ENCODE results near the gene TFB1M. TPM values are rescaled to one million over a fixed set of nuclear protein-coding genes. Genes with fewer than 3 reads are reported as not detected.

The TFB1M gene
- total and polyA plus RNA-seq, 2 donors (not counting 3 experiments of a cell fraction or from before 2014, with no cell fraction given): 12.9 to 35.5 TPM

DNA sequence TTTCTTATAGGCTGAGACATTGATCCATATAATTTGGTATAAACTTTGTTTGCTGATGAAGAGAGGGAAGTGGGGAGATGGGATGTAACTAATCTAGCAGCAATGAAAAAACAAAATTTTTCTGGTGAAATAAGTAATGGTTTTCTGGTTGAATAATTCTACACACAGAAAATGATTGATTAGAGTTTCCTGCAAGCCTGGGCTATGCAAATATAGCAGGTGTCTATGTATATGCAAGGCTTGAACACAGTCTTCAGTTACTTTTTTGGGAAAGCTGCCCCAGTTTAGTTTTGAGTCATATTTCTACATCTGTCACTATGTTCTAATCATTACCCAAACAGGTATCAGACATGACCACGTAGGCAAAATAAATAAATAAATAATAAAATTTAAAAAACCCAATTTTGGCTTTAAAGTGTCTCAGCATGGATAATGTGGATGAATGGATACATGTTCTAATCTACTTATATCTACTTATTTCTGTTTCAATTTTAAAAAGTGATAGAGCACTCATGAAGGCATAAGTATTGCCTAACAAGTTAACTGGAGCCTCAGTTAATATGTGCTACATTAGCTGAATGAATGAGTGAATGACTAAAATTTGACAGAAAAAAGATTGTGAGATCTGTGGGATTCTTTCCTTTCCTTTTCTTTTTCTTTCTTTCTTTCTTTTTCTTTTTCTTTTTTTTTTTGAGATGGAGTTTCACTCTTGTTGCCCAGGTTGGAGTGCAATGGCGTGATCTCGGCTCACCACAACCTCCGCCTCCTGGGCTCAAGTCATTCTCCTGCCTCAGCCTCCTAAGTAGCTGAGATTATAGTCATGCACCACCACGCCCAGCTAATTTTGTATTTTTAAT, 37.2 kb upstream of the TFB1M start:
- H3K9ac ChIP-seq (replicated peaks; ENCODE audit: extremely low read depth, insufficient read depth, low read length): no peak overlapping the region
- ChIA-PET POLR2A (no interaction called here), CTCF (interaction anchor here (1.4 kb wide), 1 partner anchor 18 kb away, joined by 3 read pairs; no protein-coding TSS in a partner anchor)
- H3K9me3 ChIP-seq (replicated peaks; ENCODE audit: control insufficient read depth, insufficient read depth, low read length): no peaks in the 10 kb centered on the region
- FAIRE-seq: no peak
- no TSS peak for BruUV-seq (replicated peaks)
- intact Hi-C loops (cut with micrococcal nuclease): no loop called here
- no peak overlapping the region for H3K27ac ChIP-seq (ENCODE audit: insufficient read depth, low read depth, low read length)
- no peaks in the 10 kb centered on the region for H4K20me1 ChIP-seq (replicated peaks; ENCODE audit: control insufficient read depth, extremely low read depth, insufficient read depth, low read length)
- no peaks in the 10 kb centered on the region for H3K27me3 ChIP-seq (ENCODE audit: control insufficient read depth in 2 of 2, insufficient read depth in 2 of 2, low read length in 2 of 2)
- DNase-seq (ENCODE audit: low read depth, low spot score): no peak
- dilution Hi-C loops (cut with MboI; ENCODE audit: extremely low pct_ligation_motif_present, low sequenced_read_pairs): no loop called here
- H3K79me2 ChIP-seq (ENCODE audit: control insufficient read depth, insufficient read depth, low read length): no peaks in the 10 kb centered on the region
- H2AFZ ChIP-seq (ENCODE audit: low read depth, low read length): no peak overlapping the region
- no peaks in the 10 kb centered on the region for H3K36me3 ChIP-seq (ENCODE audit: control insufficient read depth in 2 of 2, extremely low read depth in 1 of 2, insufficient read depth in 2 of 2, low read length in 2 of 2)
- no peaks in the 10 kb centered on the region for H3K9me1 ChIP-seq (replicated peaks; ENCODE audit: control insufficient read depth, extremely low read depth, insufficient read depth, low read length)
- TF ChIP-seq MYC (IDR thresholded peaks at IDR 0.05; ENCODE audit: low read depth, low read length) (no peak), JUN (IDR thresholded peaks at IDR 0.05; ENCODE audit: borderline replicate concordance, insufficient read depth, insufficient read length, low read depth) (no peak), GATA2 (IDR thresholded peaks at IDR 0.05; ENCODE audit: insufficient read depth, insufficient read length, low read depth, low read length) (no peak), FOS (IDR thresholded peaks at IDR 0.05; ENCODE audit: borderline replicate concordance, insufficient read depth, low read length) (no peak), POLR2AphosphoS5 (IDR thresholded peaks at IDR 0.05; ENCODE audit: insufficient read depth, low read depth, low read length) (no peak), POLR2A (IDR thresholded peaks at IDR 0.05; ENCODE audit: low read depth, low read length) (no peak), EZH2 (IDR thresholded peaks at IDR 0.05; ENCODE audit: borderline replicate concordance, low read depth, low read length, severe bottlenecking) (no peak)
- TF ChIP-seq, protein P1, sequence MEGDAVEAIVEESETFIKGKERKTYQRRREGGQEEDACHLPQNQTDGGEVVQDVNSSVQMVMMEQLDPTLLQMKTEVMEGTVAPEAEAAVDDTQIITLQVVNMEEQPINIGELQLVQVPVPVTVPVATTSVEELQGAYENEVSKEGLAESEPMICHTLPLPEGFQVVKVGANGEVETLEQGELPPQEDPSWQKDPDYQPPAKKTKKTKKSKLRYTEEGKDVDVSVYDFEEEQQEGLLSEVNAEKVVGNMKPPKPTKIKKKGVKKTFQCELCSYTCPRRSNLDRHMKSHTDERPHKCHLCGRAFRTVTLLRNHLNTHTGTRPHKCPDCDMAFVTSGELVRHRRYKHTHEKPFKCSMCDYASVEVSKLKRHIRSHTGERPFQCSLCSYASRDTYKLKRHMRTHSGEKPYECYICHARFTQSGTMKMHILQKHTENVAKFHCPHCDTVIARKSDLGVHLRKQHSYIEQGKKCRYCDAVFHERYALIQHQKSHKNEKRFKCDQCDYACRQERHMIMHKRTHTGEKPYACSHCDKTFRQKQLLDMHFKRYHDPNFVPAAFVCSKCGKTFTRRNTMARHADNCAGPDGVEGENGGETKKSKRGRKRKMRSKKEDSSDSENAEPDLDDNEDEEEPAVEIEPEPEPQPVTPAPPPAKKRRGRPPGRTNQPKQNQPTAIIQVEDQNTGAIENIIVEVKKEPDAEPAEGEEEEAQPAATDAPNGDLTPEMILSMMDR (IDR thresholded peaks at IDR 0.05; ENCODE audit: extremely low read depth in 1 of 2, insufficient read depth in 1 of 2, low read depth in 1 of 2, low read length in 2 of 2): no peak
- TF ChIP-seq, protein P2, sequence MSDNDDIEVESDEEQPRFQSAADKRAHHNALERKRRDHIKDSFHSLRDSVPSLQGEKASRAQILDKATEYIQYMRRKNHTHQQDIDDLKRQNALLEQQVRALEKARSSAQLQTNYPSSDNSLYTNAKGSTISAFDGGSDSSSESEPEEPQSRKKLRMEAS (IDR thresholded peaks at IDR 0.05; ENCODE audit: insufficient read depth, insufficient read length): no peak
- H3K4me1 ChIP-seq (ENCODE audit: control insufficient read depth, extremely low read depth, insufficient read depth, low read length): no peaks in the 10 kb centered on the region
- H3K4me3 ChIP-seq (replicated peaks in 1 of 3; ENCODE audit: insufficient read depth in 1 of 3, low read depth in 1 of 3, low read length in 3 of 3): no peak overlapping the region
- no peak overlapping the region for H3K4me2 ChIP-seq (ENCODE audit: insufficient read depth, low read length)

Measured in endothelial cell of umbilical vein (primary cell).